Muscle of arm (tissue), 12 donors: ENCODE data around the gene STK32B. TPM values are rescaled to one million over a fixed set of nuclear protein-coding genes. Genes with fewer than 3 reads are reported as not detected.
A peak's percentile ranks its signal among the peaks of the same experiment; 100 is the strongest.
"Not testable (repeated sequence)": the region's sequence is repeated elsewhere in the genome, so short reads cannot be mapped to it uniquely, and the experiment has no call there.

Experiments used
- DNase-seq: peaks from one replicate; pipeline ENCODE4 v3.0.0-alpha.2; 2013
- polyA plus RNA-seq, 12 donors: library from polyadenylated mRNA; unstranded; fragments of 120-200 nt; gene quantifications; one replicate each; pipeline ENCODE4 v1.2.1, GENCODE V29; 2013; ENCODE audit not compliant: insufficient read length in 12 of 12

Gene STK32B
- polyA plus RNA-seq, 12 donors: 7.8 to 16.2 (median 10.3) TPM; not detected in 1

DNA sequence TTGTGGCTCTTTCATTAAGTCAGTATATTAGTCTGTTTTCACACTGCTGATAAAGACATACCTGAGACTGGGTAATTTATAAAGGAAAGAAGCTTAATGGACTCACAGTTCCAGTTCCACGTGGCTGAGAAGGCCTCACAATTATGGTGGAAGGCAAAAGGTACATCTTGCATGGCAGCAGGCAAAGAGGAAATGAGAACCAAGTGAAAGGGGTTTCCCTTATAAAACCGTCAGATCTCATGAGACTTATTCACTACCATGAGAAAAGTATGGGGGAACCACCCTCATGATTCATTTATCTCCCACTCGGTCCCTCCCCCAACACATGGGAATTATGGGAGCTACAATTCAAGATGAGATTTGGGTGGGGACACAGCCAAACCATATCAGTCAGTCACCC is 15.7 kb downstream of the STK32B start:
- not testable (repeated sequence) for DNase-seq

DNA sequence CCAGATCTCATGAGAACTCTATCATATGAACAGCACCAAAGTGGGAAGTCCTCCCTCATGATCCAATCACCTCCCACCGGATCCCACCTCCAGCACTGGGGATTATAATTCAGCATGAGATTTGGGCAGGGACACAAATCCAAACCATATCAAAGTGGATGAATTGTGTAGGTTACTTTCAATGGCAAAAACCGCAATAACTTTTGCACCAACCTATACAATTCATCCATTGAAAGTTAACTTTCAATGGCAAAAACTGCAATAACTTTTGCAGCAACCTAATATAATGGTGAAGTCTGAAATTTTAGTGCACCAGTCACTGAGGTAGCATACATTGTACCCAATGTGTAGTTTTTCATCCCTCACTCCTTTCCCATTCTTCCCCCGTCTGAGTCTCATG is 16.6 kb downstream of the STK32B start:
- no peak for DNase-seq

DNA sequence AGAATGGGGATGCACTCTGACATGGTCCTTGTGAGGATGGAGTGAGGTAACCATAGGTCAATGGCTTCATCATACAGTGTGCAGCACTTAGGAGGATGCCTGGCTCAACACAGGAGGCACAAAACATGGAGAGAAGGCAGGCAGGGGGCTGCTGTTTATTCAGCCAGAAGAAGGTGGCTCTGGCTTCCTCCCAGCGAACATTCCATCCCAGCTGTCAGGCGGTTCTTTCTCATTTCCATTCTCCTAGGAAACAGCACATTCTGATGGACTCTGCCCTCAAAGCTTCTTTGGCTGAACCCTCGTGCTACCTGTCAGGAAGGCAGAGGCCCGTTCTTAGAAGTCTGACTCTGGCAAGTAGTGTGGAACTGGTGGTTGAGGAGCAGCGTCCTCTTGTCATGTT is 18.6 kb downstream of the STK32B start:
- no peak for DNase-seq

DNA sequence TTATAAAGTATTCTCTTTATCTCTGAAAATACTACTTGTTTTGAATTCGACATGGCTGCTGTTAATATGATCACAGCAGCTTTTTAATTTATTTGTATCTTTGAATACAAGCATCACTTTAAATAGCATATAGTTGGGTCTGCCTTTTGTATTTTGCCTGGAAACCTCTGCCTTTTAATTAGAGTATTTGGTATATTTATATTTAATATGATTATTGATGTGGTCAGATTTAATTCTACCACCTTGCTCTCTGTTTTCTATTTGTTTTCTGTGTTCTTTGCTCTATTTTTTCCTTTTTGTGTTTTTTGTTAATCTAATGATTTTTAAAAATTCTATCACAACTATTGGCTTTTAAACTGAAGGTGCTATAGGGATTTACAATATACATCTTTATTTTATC is 21.7 kb downstream of the STK32B start:
- no peak for DNase-seq

DNA sequence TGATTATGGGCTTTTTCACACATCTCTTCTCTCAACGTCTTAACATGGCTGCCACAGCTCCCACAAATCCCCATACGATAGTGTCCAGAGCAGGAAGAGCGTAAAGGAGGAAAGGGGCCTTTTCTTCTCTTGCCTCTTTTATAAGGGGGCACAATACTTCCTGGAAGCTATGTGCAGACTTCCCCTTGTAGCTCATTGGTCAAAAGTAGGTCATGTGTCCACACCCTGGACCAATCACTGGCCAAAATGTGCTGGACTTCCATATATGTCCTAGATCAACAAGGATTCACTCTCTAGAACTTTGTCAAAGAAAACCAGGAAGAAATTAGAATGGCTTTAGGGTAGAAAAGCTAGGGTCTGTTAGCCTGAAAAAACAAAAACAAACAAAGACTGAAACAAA is 26.7 kb downstream of the STK32B start:
- no peak for DNase-seq

DNA sequence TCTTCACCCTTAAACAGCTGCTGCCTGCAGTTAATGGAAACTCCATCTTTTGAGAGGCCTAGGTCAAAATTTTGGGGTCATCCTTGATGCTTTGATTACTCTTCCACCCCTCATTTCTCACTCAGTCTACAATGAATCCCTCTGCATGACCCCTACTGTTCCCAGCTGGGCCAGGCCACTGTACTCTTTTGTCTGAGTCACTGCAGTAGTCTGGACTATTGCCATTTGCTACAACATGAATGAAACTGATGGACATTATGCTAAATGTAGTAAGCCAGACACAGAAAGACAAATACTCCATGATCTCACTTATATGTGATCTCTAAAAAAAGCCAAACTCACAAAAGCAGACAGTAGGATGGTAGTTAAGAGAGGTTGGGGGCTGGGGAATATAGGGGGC is 28.3 kb downstream of the STK32B start:
- DNase-seq: no peak

DNA sequence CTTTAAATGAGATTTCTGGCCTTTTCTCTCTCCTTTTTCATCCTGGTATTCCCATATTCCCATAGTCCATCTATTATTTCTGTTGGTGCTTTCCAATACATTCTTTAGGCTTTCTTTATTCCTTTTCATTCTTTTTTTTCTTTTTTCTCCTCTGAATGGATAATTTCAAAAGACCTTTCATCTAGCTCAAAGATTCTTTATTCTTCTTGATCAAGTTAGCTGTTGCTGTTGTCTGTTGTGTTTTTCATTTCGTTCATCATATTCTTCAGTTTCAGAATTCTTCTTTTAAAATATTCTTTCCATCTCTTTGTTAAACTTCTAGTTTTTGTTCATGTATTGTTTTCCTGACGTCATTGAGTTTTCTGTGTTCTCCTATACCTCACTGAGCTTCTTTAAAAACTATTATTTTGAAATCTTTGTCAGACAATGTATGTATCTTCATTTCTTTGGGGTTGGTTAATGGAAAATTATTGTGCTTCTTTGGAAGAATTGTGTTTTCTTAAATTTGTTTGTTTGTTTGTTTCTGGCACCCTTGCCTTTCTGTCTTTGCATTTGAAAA is 30.2 kb downstream of the STK32B start:
- no peak for DNase-seq

DNA sequence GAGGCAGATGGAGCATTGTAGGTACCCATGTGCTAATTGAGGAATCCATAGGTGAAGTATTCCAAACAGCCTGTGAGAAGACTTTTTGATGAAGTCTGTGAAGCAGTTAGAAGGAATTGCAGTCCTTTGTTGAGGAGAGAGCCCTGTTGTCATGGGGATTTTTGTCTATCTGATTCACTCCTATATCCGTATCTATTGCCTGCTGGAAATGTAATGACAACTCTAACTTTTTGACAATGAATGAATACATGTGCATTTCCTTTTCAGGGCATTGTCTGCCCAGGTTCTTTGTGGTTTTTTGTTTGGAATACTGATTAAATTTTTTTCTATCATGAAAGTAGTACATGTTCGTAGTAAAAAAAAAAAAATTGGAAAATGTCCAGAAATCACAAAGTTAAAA is 31.1 kb downstream of the STK32B start:
- no peak for DNase-seq

DNA sequence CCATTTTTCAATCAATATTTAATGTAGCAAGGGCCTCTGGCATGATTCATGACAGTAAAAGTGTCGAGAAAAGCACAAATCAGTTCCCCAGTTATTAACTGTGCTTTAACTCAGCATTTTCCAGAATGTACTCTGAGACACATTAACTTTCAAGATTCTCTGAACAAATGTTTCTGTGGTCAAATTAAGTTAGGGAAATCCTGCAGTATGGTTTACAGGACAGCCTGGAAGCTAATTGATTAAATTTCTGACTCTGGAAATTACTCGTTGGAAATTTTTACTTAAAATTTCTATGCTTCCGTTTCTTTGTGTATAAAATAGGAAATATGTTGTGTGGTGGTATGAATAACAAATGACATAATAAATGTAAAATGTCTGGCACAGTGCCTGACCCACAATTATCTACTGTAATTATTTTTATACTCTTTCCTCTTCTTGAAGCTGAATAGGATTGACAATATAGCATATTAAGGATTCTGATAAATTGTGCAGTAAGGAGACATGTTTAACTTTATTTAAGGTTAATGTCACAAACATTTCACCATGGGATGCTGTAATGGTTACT is 33.7 kb downstream of the STK32B start:
- no peak for DNase-seq

DNA sequence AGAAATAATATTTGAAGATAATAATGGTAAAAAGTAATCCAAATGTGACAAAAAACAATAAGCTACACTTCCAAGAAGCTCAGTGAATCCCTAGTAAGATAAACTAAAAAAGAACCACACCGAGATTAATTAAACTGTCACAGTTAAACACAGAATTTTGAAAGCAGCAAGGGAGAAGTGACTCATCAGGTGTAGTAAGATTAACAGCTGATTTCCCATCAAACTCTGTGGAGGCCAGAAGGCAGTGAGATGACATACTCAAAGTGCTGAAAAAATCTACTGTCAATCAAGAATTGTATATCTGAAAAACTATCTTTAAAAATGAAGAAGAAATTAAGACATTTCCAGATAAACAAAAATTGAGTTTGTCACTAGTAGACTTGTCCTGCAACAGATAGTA is 35.3 kb downstream of the STK32B start:
- DNase-seq: no peak

DNA sequence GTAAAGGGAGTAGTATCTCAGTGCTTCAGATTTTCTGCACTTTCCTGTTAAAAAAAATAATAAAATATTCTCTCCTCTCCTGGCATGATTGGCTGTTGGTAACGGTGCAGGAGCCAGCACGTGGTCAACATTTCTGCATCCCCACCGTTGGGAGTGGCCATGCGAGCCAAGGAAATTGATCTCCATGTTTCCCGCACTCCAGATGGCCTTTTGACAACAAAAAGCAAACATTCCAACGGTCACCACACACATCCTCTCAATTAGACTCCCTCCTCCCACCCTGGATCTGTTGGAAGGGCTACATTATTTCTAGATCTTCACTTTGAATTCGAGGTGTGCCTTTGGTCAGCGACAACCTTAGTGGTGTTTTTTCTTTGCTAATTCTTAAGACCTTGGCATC is 45.0 kb downstream of the STK32B start:
- DNase-seq: no peak

DNA sequence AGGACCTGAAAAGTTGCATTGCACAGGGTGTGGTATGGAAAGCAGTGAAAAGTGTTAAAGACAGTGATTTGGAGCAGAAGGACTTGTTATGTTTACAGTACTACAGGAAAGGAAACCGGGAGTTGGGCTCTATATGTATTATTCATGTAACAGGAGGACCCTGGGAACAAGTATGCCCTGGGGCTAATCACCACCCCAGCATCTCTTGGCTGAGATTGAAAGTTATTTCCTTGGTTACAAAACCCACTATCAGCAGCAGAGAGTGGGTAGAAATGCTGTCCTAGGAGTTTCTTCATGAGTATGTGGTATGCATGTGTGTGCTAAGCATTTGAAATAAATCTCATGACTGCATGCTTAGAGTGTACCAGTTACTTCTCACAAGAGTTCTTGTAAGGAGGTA is 46.9 kb downstream of the STK32B start:
- DNase-seq: no peak

DNA sequence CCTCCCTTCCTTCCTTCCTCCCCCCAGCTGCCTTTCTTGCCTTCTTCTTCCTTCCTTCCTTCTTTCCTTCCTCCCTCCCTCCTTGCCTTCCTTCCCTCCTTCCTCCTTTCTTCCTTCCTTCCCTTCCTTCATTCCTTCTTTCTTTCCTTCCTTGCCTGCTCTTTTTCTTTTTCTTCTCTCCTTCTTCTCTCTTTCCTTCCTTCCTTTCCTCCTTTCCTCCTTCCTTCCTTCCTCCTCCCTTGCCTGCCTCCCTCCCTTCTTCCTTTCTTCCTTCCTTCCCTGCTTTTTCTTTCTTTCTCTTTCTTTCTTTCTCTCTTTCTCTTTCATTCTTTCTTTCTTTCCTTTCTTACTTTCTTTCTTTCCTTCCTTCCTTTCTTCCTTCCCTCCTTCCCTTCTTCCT is 49.1 kb downstream of the STK32B start:
- no peak for DNase-seq

DNA sequence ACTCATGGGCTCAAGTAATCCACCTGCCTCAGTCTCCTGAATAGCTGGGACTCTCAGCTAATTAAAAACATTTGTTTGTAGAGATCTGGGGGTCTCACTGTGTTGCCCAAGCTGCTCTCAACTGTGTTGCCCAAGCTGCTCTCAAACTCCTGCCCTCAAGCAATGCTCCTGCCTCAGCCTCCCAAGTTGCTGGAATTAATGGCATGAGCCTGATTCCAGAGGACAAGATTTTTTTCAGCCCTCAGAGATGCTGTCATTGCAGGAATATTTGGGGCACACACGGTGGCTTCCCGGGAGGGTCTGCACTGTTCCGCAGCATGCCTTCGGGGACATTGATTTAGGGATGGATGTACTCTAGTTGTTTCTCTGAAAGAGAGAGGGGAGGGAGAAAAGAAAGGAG is 49.7 kb downstream of the STK32B start:
- no peak for DNase-seq

DNA sequence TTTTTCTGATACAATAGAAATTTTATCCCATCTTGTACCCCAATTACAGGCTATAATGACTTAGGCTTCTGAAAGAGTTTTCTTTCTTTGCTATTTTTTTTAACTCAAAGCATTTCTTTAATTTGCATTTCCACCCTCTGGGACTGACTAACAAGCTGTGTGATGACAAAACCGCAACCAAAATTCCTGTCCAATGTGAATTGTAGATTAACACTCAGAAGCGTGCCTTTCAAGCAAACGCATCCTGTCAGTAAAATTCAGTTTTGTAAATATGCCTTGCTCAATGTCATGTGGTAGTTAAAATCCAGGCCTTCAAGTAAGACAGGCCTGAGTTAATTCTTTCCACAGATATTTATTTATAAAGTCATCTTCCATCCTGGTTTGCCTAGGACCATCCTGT is 50.3 kb downstream of the STK32B start:
- DNase-seq: no peak

DNA sequence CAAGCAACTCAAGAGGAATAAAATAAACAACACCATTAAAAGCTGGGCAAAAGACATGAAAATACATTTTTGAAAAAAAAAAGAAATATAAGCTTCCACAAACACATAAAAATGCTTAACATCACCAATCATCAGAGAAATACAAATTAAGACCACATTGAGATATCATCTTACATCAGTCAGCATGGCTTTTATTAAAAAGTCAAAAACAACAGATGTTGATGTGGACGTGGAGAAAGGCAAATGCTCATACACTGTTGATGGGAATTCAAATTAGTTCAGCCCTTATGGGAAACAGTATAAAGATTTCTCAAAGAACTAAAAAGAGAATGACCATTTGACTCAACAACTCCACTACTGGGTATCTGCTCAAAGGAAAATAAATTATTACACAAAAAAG is 59.6 kb downstream of the STK32B start:
- DNase-seq: no peak

DNA sequence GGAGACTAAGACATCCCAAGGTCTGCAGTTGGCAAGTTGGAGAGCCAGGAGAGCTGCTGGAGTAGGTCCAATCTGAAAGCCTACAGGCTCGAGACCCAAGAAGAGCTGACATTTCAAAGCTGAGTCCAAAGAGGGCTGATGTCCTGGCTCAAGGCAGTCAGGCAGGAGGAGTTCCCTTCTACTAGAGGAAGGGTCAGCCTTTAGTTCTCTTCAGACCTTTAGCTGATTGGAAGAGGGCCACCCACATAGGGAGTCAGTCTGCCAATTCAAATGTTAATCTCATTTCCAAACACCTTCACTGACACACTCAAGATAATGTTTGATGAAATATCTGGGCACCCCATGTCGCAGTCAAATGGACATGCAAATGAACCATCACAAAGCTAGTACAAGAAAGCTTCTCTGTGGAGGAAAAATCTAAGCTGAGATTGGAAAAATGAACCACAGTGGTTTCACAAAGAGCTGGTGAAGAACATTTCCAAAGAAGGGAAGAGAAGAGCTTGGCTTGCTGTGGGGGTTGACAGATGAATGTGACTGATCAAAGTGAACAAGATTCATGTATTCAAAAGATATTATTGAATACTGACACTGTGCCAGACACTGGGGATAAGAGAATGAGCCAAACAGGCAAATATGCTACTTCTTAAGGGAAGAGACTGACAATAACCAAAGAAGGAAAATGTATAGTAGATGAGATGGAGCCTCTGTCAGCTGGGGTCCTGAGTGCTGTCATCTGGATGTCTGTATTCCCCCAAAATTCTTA is 61.2 kb downstream of the STK32B start:
- no peak for DNase-seq

DNA sequence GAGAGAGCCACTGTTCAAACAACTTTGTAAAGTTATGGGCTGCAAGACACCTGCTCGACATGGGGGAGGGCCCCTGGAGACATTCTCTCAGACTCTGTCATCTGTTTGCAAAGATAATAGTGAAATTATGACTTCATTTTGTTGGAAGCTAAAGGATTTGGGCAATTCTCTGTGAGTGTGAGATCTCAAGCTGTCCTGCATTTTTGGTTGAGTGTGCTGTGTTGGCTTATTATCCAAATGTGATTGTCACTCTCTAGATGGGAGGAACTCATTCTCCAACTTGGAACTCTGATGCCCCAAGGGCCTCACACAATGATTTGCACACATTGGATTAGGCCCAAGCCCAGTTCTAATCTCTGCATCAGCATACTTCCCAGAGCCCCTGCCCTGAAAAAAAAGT is 63.7 kb downstream of the STK32B start:
- peak; percentile 24 for DNase-seq

DNA sequence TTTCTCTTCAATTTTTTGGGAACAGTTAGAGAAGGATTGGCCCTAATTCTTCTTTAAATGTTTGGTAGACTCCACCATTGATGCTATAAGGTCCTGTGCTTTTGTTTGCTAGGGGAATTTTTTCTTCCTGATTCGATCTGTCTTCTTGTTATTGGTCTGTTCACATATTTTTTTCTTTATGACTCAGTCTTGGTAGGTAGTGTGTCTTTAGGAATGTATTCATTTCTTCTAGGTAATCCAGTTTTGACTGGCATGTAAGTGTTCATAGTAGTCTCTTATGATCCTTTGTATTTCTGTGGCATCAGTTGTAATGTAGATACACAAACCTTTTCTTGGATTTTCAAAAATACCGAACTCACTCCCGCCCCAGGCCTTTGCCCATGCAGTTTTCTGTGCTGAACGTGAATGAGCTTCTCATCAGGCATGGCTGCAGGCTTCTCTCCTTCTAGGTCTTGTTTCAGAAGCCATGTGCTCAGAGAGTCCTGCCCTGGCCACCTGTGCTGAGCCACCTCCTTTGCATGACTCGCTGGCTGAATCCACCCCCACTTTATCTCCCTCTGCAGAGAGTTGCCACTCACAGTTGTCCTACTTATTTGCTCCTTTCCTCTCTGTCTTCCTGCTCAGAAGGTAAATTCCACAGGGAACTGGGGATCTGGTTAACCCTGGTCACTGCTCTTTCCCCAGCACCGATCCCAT is 67.0 kb downstream of the STK32B start:
- DNase-seq: no peak

DNA sequence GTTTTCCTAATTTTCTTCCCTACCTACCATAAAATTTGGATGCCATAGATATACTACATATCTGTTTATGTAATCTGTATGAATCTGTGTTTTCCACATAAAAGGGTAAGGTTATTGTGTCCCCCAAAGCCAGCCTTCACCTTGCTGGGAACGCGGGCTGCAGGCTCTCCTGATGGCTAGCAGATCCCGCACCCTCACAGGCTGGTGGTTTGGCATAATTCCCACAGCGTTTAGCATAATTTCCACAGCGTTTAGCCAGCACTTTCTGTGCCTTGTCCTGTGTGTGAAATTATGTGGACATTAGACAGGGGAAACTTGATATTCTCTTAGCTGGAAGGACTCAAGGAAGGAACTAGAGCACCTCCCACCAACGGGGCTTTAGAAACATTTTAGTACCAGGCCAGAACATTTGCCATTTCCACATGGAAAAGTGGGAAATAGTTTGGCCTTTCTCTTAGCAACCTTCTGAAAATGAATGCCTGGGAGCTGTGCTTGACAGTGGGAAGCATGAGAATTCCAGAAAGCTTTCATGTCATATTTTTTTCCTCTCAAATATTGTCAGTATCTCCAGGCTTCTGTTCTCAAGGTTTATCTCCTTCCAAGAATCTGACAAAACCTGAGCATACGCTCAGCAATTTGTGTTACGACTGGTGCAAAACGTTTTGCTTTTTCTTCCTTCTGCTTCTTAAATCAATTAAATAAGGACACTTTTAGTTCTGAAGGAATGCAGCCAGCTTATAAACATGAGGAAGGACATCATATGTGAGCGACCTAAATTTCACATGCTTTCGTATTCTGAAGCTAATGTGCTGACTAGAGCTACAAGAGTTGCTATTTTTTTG is 67.9 kb downstream of the STK32B start:
- DNase-seq: peak; percentile 23

DNA sequence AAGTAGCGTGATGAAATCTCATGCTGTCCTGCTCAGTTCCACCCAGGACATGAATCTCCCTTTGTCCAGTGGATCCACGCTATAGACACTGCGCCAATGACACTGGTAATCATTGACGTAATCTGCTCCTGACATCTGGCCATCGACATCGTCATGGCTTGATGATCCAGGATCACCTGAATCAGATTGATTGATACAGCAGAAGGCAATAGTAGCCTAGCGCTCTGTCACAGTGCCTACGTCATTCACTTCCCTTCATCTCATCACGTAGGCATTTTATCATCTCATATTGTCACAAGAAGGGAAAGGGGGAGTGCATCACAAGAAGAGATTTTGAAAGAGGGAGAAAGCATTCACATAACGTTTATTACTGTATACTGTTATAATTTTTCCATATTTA is 68.8 kb downstream of the STK32B start:
- DNase-seq: no peak

DNA sequence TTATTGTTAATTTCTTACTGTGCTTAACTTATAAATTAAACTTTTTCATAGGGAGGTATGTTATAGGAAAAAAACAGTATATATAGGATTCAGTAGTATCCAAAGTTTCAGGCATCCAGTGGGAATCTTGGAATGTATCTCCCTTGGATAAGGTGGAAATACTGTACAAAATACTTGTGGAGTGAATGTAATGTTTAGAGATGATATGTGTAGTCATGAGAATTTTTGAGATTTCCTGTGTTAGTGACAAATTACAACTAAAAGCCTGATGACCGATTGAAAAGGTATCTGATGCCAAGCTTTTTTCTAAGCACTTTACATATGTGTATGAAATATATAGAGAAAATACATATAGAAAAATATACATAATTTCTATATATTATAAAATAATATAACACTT is 69.2 kb downstream of the STK32B start:
- no peak for DNase-seq
